T1000 (cell line): ENCODE data around the gene NFAM1.

Experiments used
- DNase-seq: peaks from one replicate; lab custom pipeline; 2025; ENCODE audit warnings: mixed read lengths; lab: John Stamatoyannopoulos, UW

The NFAM1 gene

DNA sequence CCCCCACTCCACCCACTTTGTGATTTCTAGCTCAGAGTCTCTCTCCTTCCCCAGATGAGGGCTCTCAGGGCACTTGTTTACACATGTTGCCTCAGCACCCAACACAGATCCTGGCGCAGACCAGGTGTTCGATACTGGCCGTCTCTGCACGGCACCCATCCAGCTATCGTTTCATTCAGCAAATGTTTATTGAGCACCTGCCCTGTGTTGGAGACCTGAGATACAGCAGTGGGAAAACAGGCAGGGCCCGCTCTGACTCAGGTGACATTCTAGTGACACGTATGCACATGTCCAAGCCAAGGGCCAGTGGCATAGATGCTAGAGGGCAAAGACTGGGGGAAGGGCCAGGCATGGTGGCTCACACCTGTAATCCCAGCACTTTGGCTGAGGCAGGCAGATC, 71.9 kb downstream of the NFAM1 start:
- no peak for DNase-seq

DNA sequence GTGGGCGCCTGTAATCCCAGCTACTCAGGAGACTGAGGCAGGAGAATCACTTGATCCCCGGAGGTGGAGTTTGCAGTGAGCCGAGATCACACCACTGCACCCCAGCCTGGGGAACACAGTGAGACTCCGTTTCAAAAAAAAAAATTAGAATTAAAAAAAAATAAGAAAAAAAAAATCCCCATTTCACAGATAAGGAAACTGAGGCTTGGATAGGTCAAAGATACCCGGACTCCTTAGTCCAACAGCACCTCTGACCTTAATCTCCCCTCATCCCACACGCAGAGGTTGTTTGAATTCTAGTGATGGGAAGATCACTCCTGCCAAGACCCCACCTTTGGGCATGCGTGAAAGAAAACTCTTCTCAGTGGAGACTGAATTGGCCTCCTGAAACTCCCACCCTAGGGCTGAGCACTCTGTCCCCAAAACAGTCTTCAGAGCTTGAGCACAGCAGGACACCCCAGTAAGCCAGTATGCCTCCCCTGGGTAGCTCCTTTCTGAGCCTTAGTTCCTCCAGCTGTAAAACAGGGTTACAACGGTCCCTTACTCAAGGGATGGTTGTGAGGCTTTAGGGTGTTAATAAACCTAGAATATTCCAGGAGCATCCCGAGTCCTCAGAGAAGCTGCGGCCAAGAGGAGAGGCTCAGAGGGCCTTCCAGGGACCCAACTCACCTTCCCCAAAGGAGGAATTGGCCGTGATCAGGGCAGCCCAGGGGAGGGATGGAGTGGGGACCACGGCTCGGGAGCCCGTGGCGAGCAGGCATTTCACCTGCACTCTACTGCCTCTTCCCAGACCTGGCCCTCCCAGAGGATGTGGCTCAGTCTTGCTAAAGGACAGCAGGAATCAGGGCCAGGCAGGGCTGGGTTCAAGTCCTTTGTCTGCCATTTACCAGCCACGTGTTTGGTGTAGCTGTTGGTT, 73.3 kb downstream of the NFAM1 start:
- DNase-seq: no peak

DNA sequence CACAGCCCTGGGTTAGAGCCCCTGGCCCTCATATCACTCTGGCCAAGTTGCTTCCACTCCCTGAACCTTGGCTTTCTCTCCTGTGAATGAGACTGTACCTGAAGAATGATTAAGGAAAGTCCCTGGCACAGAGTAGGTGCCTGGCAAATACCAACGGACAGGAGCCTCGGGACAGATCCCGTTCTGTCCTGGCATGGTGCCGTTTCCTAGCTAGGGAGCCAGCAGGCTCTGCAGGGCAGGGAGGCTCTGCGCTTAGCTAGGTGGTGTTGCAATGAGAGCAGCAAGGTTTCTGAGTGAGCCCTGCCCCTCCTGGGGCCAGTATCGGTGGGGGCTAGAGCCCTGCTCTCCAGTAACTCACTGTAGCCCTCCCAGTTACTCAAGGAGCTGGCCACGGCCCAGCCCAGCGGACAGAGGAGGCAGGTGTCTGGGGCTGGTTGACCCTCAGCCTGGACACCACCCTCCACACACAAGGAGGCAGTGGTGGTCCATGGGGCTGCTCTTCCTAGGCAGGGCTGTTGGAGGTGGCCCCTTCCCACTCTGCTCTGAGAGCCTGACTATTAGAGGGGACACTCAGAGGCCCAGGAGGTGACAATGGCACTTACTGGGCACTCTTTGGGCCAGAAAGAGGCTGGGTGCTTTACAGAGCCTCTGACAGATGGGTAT, 74.4 kb downstream of the NFAM1 start:
- DNase-seq: no peak

DNA sequence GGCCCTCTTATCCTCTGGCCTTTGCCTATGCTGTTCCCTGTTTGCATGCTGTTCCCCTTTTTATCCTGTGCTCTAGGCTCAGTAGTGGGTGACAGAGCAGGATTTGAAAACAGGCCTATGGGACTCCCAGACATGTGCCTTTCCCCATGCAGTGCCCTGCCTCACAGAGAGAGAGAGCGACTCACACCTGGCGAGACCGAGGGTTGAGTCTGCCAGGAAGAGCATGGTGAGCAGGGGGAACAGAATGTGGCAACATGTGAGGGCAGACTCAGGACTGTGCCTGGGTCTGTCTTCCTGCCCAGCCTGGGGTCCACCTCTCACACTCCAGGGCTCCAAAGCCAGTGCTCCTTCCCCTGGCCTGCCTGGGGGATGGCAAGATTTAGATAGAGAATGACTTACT, 75.0 kb downstream of the NFAM1 start:
- DNase-seq: no peak

DNA sequence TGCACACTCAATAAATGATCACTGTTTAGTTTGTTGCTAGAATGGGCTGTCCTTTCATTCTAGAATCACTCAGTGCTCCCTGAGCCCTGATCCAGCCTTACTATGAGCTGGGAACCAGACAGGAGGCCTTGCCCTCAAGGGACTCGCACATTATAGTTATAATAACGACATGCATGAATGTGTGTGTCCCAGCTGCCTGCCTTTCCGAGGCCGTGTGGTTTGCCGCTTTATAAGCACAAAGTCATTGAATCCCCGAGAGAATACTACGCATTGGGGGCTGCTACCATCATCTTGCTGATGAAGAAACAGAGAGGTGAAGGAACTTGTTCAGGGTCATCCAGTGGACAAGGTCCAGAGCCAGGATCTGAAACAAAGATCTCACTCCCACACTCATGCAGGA, 75.7 kb downstream of the NFAM1 start:
- no peak for DNase-seq

DNA sequence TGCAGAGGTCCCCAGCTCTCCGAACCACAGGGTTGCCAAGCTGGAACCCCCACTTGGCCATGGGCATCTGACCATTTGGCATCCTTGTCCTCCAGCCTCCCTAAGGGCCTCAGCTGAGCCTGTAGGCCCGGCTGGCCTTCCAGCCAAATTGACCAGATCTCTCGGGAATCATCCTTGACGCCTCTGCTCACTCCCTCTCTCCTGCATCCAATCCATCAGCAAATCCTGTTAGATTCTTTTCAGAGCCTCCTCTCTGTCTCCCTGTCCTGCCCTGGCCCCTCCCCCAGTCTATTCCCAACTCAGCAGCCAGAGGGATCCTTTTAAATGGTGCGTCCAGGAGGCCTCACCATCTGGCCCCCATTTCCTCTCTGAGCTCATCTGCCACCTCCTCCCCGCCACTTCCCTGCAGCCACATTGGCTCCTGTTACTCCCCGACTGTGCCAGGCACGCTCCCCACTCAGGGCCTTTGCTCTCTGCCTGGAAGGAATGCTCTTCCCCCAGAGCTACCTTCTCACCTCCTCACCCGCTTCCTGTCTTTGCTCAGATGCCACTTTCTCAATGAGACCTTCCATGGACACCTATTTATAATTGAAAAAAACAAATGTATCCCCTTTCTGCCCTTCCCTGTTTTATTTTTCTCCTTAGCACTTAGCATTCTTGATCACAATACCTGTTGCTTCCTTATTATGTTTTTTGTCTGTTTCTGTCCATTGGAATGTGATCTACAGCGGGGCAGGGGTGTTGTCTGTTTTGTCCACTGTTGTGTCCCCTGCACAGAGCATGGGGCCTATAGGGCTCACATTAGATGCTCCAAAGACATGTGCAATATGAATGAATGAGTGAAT, 78.1 kb downstream of the NFAM1 start:
- no peak for DNase-seq

DNA sequence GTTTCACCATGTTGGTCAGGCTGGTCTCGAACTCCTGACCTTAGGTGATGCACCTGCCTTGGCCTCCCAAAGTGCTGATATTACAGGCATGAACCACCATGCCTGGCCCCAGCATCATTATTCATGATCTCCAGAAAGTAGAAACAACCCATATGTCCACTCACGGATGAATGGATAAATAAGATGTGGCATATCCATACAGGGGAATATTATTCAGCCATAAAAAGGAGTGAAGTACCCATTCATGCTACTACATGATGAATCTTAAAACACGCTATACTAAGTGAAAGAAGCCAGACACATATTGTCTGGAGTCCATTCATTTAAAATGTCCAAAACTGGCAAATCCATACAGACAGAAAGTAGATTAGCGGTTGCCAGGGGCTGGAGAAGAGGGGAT, 81.8 kb downstream of the NFAM1 start:
- DNase-seq: no peak

DNA sequence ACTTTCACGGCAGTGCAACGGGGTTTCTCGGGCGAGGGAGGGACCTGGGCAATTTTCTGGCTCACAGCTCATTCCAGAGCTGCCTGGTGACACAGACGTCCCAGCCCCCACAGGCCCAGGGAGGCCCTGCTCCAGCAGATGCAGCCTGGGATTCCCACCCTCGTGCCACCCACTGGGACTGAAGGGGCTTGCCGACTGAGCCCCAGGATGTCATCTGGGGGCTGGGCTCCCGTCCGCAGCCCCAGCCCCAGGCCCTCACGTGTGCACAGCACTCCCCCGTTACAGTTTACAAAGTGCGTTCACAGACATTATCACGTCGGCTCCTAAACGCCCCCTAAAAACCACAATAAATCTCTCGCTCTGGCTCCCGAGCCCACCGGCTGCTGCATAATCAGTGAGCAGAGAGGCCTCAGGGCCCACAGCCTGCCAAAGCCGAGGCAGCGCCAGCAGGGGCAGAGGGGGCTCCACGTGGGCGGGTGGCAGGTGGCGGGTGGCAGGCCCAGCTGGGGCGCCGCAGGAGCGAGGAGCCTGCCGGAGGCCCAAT, 84.8 kb downstream of the NFAM1 start:
- DNase-seq: no peak

DNA sequence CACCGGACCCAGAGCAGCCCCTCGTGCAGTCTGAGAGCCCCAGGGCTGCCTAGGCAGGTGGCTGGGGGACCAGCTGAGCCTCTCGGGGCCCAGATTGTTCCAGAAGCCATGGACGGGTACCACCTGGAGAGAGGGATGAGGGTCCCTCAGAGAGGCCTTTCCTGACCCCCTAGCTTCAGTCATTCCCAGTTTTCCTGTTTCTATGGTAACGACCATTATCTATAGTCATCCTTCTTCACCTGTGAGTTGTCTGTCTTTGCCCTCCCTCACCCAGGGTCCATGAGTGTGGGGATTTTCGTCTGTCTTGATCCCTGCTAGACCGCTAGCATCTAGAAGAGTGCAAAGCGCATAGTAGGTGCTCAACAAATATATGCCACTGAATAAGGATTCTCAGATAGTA, 85.5 kb downstream of the NFAM1 start:
- DNase-seq: no peak

DNA sequence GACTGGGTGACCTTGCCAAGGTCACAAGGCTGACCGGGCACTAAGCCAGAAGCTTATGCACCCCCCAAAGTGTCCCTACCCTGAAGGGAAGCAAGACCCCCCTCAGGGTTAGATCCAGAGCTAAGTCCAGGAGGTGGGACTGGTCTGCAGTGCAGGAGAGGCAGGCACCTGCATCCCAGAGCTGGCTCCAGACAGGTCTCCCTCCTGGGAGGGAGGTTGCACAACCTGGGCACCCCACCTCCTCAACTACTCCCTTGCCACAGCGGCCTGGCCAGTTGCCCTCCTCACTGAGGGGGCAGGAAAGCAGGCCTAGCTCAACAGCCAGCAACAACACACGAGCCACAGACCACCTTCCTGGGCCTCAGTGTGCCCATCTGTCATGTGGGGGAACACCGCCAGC, 86.7 kb downstream of the NFAM1 start:
- DNase-seq: no peak

DNA sequence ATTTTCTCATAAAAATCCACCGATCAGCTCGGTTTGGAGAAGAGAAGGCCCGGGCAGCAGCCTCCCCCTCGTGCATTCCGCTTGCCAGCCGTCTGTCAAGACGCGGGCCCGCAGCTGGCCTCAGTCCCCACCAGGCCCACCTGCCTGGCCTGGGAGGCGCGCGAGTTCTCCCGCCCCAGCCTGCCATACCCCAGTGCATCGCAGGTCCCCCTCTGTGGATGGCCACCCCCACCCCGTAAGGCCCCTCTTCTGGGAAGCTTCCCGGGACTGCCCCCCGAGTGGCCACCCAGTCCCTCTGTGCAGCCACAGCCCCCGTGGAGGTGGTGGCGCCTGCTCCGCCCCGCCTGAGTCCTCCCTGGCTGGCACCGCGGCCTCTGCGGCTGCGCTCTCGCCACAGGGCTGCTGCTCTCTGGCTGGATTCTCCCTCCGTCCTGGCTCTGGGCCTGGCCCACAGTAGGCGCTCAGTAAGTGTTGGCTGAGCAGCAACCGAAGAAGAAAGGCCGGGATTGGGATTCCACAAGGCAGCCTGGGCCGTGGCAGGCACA, 87.8 kb downstream of the NFAM1 start:
- DNase-seq: no peak

DNA sequence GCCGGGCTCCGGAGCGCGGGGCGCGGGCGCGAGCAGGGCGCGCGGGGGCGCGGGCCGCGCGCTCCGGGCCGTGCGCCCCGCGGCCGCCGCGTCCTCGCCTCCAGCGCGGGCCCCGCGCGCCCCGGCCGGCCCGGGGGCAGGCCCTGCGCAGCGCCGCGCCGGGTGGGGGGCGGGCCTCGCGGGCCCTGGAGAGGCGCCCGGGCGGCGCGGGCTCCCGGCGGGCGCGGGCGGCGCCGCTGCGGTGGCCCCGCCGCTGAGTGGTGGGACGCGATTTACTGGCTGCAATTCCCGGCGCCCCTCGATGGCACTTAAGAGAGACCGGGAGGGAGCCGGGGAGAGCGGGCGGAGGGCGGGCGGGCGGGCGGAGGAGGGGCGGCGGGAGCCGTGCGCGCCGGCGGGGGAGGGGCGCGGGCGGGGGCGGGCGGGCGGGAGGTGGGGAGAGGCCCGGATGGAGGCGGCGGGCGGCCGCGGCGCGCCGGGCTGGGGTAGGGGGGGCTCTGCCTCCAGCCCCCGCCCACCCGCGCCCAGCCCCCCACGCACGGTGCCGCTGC, 88.6 kb downstream of the NFAM1 start:
- no peak for DNase-seq

DNA sequence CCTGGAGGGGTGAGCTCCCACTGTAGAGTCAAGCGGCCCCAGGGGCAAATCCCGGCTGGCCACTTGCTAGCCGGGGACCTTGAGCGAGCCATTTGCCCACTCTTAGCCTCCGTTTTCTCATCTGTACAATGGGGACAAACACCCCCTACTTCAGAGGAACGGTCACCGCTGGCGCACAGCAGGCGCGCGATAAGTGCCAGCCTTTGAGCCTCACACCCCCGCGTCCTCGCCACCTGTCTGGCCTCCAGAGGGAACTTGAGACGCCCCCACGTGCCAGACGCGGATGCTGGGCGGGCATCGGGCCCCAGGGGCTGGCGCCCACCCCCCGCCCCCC, 89.1 kb downstream of the NFAM1 start:
- no peak for DNase-seq

DNA sequence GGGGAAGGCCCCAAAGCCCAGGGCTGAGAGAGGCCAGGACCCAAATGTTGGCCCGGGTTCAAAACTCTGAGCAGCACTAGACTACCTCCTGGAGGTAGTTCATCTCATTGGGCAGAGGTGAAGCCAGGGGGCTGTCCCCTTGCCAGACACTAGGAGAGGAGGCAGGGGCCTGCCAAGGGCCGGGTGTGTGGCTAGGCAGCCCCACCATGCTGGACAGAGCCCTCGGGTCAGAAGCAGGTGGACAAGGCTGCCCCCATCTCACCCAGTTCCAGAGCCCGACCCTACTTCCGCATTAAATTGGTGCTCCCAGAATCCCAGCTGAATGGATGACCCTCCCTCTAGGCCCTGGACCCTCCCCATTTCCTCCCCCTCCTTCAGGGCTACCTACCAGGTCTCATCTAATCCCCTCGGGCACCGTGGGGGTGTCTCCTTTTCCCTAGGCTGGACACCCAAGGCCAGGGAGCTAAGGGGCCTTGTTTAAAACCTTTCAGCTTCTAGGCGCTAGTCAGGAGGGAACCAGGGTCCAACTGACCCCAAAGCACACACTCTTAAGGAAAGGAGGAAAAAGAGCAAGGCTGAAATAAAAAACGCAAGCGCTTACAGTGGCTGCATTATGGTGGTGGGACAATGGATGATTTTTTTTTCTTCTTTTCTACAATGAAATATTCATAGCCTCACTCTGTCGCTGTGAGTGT, 89.6 kb downstream of the NFAM1 start:
- no peak for DNase-seq

DNA sequence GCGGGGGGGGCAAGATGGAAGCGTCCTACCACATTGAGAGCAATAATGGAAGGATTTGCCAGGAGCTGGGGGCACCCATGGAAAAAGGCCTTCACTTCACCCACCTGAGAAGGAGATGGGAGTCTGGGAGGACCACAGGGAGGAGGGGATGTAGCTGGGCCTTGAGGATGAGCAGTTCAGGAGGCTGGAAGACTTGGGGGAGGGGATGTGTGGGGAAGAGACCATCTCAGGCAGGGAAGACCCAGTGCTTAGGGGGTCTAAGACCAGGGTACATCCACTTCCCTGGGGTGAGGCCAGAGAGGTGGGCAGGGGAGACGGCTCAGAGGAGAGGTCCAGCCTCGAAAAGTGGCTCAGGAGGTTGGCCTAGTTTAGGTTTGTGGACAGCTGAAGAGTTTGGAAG, 90.4 kb downstream of the NFAM1 start:
- DNase-seq: no peak

DNA sequence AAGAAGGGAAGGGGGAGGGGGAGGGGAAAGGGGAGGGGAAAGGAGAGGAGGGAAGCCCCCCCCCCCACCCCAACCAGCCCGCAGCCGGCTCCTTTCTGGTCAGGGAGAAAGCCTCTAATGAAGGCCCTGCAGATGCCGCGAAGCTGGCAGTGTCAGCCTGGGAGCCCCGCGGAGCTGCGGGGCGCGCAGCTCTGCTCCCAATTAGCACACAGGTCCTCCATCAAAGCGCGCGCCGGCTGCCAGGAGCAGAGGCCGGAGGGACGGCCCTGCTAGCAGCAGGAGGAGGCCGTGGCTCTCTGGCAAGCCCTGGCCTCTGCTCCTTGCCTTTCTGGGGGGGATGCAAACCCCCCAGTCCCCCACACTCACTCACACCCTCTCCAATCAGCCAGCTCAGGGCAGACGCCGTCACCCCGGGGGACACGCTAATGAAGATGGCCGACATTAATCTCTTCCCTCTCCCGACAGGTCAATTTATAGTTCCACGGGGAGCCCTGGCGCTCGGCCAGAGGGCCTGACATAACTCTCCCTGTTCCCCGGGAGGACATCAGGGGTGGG, 91.3 kb downstream of the NFAM1 start:
- no peak for DNase-seq

DNA sequence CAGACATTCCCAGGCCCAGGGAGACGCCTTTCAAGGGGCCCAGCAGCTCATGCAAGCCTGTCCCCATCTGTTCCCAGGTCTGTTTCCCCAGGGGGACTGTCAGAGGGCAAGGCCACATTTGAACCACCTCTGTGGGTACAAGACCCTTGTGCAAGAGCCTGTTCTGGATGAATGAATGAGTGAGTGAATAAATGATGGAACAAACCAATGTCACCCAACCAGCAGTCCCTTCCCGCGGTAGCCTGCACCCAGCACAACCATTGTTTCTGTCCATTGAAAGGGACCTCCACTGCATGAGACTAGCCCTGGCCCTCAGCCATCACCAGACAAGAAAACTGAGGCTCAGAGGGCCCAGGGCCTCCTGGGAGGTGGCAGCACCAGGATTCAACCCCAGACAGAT, 92.1 kb downstream of the NFAM1 start:
- no peak for DNase-seq

DNA sequence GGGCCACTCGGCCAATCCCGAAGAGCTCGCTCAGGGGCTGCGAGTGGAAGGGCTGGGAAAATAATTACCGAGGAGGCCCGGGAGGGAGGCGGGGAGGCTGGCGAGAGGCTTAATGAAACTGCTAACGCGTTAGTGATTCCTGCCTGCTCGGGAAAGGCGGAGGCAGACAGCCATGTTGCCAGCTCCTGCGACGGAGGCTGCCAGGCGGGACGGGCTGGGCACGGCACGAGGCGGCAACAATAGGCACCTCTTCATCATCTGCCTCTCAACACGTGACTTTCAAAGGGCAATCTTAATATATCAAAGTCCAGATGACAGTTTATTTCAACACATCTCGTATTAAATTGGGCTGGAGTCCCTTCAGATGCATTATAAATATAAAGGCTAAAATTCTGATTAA, 93.7 kb downstream of the NFAM1 start:
- DNase-seq: no peak

DNA sequence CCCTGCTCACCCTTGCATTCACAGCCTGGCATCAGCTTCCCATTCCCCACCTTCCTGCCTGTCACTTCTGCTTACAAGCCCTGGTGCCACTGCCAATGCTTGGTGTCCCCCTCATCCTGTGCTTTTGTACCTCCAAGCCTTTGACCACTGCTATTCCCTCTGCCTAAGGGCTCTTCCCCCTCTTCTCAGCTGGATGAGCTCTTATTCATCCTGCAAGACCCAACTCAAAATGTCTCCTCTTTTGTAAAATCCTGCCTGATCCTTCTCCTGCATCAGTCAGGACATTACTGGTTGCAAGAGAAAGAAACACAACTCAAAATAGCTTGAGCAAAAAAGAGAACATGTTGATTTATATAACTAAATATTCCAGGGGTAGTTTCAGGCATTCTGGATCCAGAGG, 94.8 kb downstream of the NFAM1 start:
- no peak for DNase-seq

DNA sequence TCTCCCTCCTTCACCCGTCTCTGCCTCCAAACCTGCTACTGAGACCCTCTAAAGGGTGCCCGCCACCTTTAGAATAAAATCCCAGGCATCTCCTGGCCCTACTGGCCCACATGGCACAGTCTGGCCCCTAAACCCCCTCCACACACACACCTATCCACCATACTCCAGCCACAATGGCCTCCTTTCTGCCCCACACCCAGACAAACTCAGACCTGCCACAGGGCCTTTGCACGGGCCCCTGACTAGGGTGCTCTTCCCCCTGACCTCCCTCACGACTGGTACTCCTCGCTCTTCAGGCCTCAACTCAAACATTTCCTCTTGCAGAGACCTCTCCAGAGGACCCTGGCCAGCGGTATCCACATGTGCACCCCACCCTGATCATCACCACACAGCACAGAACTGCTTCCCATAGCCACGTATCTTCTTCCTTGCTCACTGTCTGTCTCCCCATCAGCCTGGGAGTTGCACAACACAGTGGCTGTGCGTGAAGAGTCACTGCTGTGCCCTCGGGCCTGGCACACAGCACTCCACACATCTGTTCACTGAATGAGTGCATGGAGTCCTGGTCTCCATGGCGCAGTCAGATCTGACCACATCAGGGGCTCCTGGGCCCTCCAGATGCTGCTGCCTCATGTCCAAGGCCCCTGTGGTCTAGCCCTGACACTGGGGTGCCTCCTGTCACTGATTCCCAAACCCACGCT, 95.5 kb downstream of the NFAM1 start:
- DNase-seq: no peak
